B cell (primary cell): ENCODE measurements around the gene ZNF776. TPM values are rescaled to one million over a fixed set of nuclear protein-coding genes. Genes with fewer than 3 reads are reported as not detected.

Source experiments
- ATAC-seq: fragments of 200-7000 bp; cut with Tn5 transposase; one replicate; pipeline ENCODE4 v1.10.0; 2021; ENCODE audit warnings: low read depth, mild to moderate bottlenecking, moderate number of reproducible peaks, moderate library complexity
- CTCF ChIA-PET: fragments of 350-600 bp; sonication (Branson Sonifier 250); formaldehyde crosslinking; loops from one replicate; lab custom pipeline; 2021; ENCODE audit warnings: antibody characterized with exemption, inconsistent platforms; lab: Charles Lee
- POLR2A ChIA-PET: fragments of 350-600 bp; sonication (Branson Sonifier 250); formaldehyde crosslinking; loops from one replicate; lab custom pipeline; 2021; ENCODE audit warnings: antibody characterized with exemption; lab: Charles Lee
- DNase-seq: peaks from one replicate; pipeline ENCODE4 v3.0.0; 2013
- H2AFZ ChIP-seq: 2 replicates; pipeline ENCODE4 v1.6.1; 2012; ENCODE audit warnings: mild to moderate bottlenecking, low read depth, low read length; ENCODE audit not compliant: insufficient read depth, poor library complexity, severe bottlenecking
- H3K27ac ChIP-seq, 2 donors: 1 replicate in 1 of 2; 2 replicates in 1 of 2; pipeline ENCODE4 v1.5.1; 2012 to 2013; ENCODE audit warnings: low read length in 2 of 2, mild to moderate bottlenecking in 2 of 2, moderate library complexity in 1 of 2
- H3K27me3 ChIP-seq, 4 experiments: fragments of 200-600 bp in 1 of 4; sonication (generic) in 1 of 4; replicated peaks in 1 of 4; 1 replicate in 2 of 4; 2 replicates in 2 of 4; pipeline versions ENCODE4 v1.6.1 to v1.7.0; 2013 to 2016; ENCODE audit warnings: low read length in 3 of 4, mild to moderate bottlenecking in 2 of 4, mixed read lengths in 1 of 4, moderate library complexity in 1 of 4; ENCODE audit not compliant: insufficient read depth in 4 of 4, control insufficient read depth in 3 of 4; ENCODE audit errors: control extremely low read depth in 1 of 4
- H3K36me3 ChIP-seq, 2 experiments: replicated peaks in 1 of 2; 1 replicate in 1 of 2; 2 replicates in 1 of 2; pipeline versions ENCODE4 v1.6.1 to v1.7.1; 2013; ENCODE audit warnings: low read length in 1 of 2; ENCODE audit not compliant: insufficient read depth in 2 of 2, control insufficient read depth in 1 of 2; ENCODE audit errors: control extremely low read depth in 1 of 2, extremely low read depth in 1 of 2
- H3K4me1 ChIP-seq, 2 donors: fragments of 200-600 bp in 1 of 2; sonication (generic) in 1 of 2; 1 replicate in 1 of 2; 2 replicates in 1 of 2; pipeline versions ENCODE4 v1.5.1 to v1.6.1; 2013 to 2017; ENCODE audit warnings: low read length in 2 of 2; ENCODE audit not compliant: control insufficient read depth in 2 of 2, insufficient read depth in 2 of 2
- H3K4me2 ChIP-seq: replicated peaks from 2 replicates; pipeline ENCODE3; 2012; ENCODE audit warnings: mild to moderate bottlenecking, low read depth, low read length; ENCODE audit not compliant: poor library complexity, severe bottlenecking
- H3K4me3 ChIP-seq, 5 experiments: fragments of 200-600 bp in 1 of 5; sonication (generic) in 1 of 5; 1 replicate in 3 of 5; 2 replicates in 2 of 5; pipeline versions ENCODE4 v1.5.1 to v1.7.0; 2011 to 2016; ENCODE audit warnings: low read length in 4 of 5, mild to moderate bottlenecking in 4 of 5, low read depth in 2 of 5, control low read depth in 1 of 5, moderate library complexity in 1 of 5; ENCODE audit not compliant: insufficient read depth in 1 of 5; ENCODE audit errors: control extremely low read depth in 1 of 5, extremely low read depth in 1 of 5
- H3K79me2 ChIP-seq: fragments of 200-600 bp; sonication (generic); one replicate; pipeline ENCODE4 v1.6.0; 2016; ENCODE audit warnings: low read length; ENCODE audit not compliant: control insufficient read depth, insufficient read depth
- H3K9ac ChIP-seq: fragments of 200-600 bp; sonication (generic); 2 replicates; pipeline ENCODE4 v1.6.1; 2017; ENCODE audit warnings: mild to moderate bottlenecking, low read length, moderate library complexity
- H3K9me3 ChIP-seq, 3 donors: one replicate each; pipeline versions ENCODE4 v1.6.1 to v1.7.1; 2013; ENCODE audit warnings: low read length in 2 of 3; ENCODE audit not compliant: control insufficient read depth in 2 of 3, insufficient read depth in 1 of 3; ENCODE audit errors: control extremely low read depth in 1 of 3
- H4K20me1 ChIP-seq: 2 replicates; pipeline ENCODE4 v1.6.0; 2012; ENCODE audit warnings: mild to moderate bottlenecking, low read length; ENCODE audit not compliant: insufficient read depth, control insufficient read depth, poor library complexity, severe bottlenecking
- H3K27ac Mint-ChIP-seq: one replicate; pipeline ENCODE4 v1.8.0; 2021; ENCODE audit warnings: mixed read lengths
- H3K27me3 Mint-ChIP-seq: one replicate; pipeline ENCODE4 v1.8.0; 2021; ENCODE audit warnings: mixed read lengths
- H3K4me1 Mint-ChIP-seq: one replicate; pipeline ENCODE4 v1.8.0; 2021; ENCODE audit warnings: mixed read lengths
- H3K4me3 Mint-ChIP-seq: one replicate; pipeline ENCODE4 v1.8.0; 2021; ENCODE audit warnings: mixed read lengths
- H3K9me3 Mint-ChIP-seq: one replicate; pipeline ENCODE4 v1.8.0; 2022; ENCODE audit warnings: mixed read lengths; ENCODE audit not compliant: insufficient read depth
- CTCF ChIP-seq: fragments of 200-600 bp; IDR thresholded peaks from one replicate; pipeline ENCODE4 v1.8.0; 2022; ENCODE audit warnings: antibody characterized with exemption, mild to moderate bottlenecking
- EZH2 ChIP-seq: IDR thresholded peaks from 2 replicates; pipeline ENCODE4 v1.6.1; 2012; ENCODE audit warnings: borderline replicate concordance, low read depth, mild to moderate bottlenecking, moderate library complexity, low read length; ENCODE audit not compliant: insufficient read depth, poor library complexity, severe bottlenecking
- WGBS: methylation state at CpG from one replicate; pipeline ENCODE4 v1.1.5; 2013; ENCODE audit warnings: missing lambda C conversion rate; ENCODE audit not compliant: insufficient coverage; 5-methylcytosine and 5-hydroxymethylcytosine counted together
- intact Hi-C: fragments of 100-400 bp; cut with micrococcal nuclease; formaldehyde crosslinking; loops from one replicate; pipeline ENCODE4 v1.10.0; 2022
- polyA plus RNA-seq: library from polyadenylated mRNA; depleted of rRNA; stranded (reverse); fragments of >200 nt; gene quantifications from 2 replicates; pipeline ENCODE4 v1.2.3, GENCODE V29; 2012
- total RNA-seq, 2 donors: library from RNA; stranded (reverse); fragments of 120-200 nt in 1 of 2; gene quantifications; 1 replicate in 1 of 2; 2 replicates in 1 of 2; pipeline versions ENCODE4 v1.2.3 to v1.2.4, GENCODE V29; 2013 to 2022

The ZNF776 gene
- total and polyA plus RNA-seq, 2 donors (not counting 1 experiment from before 2014, with no cell fraction given), result 15.6 to 47.5 TPM

GRCh38 chr19:57757941-57758340, 11.3 kb downstream of the ZNF776 start:
- Mint-ChIP-seq H3K9me3 (peaks cover 12% of the 10 kb centered on the region), H3K27me3 (no peaks in the 10 kb centered on the region), H3K4me3 (no peak overlapping the region), H3K27ac (no peak overlapping the region), H3K4me1 (no peaks in the 10 kb centered on the region)
- Histone ChIP-seq H3K4me2 (no peak overlapping the region), H3K4me3 (no peak overlapping the region), H3K4me1 (no peaks in the 10 kb centered on the region), H3K36me3 (peaks cover 5 to 79% of the 10 kb centered on the region in 2 experiments), H3K9ac (no peak overlapping the region), H3K79me2 (peaks cover 26% of the 10 kb centered on the region), H3K9me3 (peaks cover 0 to 23% (median 10%) of the 10 kb centered on the region in 3 donors), H2AFZ (no peak overlapping the region), H4K20me1 (no peaks in the 10 kb centered on the region), H3K27ac (no peak overlapping the region), H3K27me3 (no peaks in the 10 kb centered on the region)
- DNase-seq (no peak), ATAC-seq (no peak)
- WGBS, result no CpG with 5 or more reads among the region's 2 CpGs
- ChIA-PET CTCF (no interaction called here), POLR2A (no interaction called here)
- TF ChIP-seq EZH2 (no peak), CTCF (no peak)
- intact Hi-C loops, result no loop called here

- no peak overlapping the region for H3K4me2 ChIP-seq
- WGBS, result 95% methylated on average over 2 of the region's 2 CpGs
- TF ChIP-seq EZH2 (no peak), CTCF (no peak)
- CTCF ChIA-PET, result interaction anchor here (0.6 kb wide), 1 partner anchor 16 kb away, joined by 7 read pairs; no protein-coding TSS in a partner anchor
- no peak overlapping the region for H2AFZ ChIP-seq
- no peaks in the 10 kb centered on the region for H3K27me3 ChIP-seq
- no peak overlapping the region for H3K9ac ChIP-seq
- no peaks in the 10 kb centered on the region for H4K20me1 ChIP-seq
- Mint-ChIP-seq H3K4me1 (no peaks in the 10 kb centered on the region), H3K9me3 (peaks cover 11% of the 10 kb centered on the region), H3K27ac (no peak overlapping the region), H3K27me3 (no peaks in the 10 kb centered on the region), H3K4me3 (no peak overlapping the region)
- peaks cover 2 to 71% of the 10 kb centered on the region in 2 experiments for H3K36me3 ChIP-seq
- no peak for ATAC-seq
- no peaks in the 10 kb centered on the region for H3K4me1 ChIP-seq
- intact Hi-C loops, result no loop called here
- H3K79me2 ChIP-seq, result peaks cover 26% of the 10 kb centered on the region
- peaks cover 0 to 16% (median 10%) of the 10 kb centered on the region in 3 donors for H3K9me3 ChIP-seq
- DNase-seq, result no peak
- POLR2A ChIA-PET, result no interaction called here
- H3K27ac ChIP-seq, result no peak overlapping the region
- H3K4me3 ChIP-seq, result no peak overlapping the region
Observed at GRCh38 chr19:57759096-57759495, 12.5 kb downstream of the ZNF776 start.
